ENCODE measurements around the gene JAZF1.

The JAZF1 gene

DNA sequence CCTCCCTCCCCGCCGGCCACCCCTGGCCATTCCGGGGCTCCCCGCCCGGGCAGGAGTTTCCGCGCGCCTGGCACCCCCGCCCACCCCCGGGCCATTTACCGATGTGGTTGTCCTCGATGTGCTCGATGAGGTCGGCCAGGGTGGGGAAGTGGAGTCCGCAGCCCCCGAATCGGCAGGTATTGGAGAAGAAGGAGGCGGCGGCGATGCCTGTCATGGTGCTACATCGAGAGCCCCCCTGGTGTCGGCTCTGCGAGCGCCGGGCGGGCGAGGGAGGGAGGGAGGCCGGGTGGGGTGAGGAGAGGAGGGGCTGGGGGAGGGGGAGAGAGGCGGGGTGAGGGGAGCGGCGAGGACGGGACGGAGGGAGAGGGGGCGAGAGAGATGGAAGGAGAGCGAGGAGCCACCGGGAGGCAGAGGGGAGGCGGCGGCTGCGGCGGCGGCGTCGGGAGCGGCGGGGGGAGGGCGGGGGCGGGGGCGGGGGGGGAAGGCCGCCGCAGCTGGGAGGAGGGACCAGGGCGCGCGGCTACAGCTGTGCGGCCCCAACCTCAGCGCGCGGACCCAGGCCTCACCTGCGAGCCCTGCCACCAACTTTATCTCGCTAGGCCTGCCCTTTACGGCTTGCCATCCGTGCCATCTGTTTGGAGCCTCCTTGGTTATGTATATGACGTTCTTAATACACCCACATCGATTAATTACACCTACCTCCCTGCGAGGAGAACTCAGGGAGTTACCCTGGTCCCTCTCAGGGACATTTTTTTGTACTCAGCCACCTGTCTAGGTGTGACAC, at the start of gene JAZF1:
Gene JAZF1 (minus strand): TSS at position 432 of the 784 bp plus-strand sequence.
- Histone ChIP-seq H3K27ac (peak within 1 kb of the TSS; percentile 87 to 97), H3K27me3 (no peaks in the 10 kb centered on the region), H3K4me3 (peak within 1 kb of the TSS; percentile 91 to 97), H3K9me3 (no peaks in the 10 kb centered on the region), H3K4me1 (peaks cover 0 to 54% (median 34%) of the 10 kb centered on the region in 4 donors), H3K36me3 (no peaks in the 10 kb centered on the region)
- DNase-seq = peak; percentile 45 to 83
- TF ChIP-seq, protein P1, sequence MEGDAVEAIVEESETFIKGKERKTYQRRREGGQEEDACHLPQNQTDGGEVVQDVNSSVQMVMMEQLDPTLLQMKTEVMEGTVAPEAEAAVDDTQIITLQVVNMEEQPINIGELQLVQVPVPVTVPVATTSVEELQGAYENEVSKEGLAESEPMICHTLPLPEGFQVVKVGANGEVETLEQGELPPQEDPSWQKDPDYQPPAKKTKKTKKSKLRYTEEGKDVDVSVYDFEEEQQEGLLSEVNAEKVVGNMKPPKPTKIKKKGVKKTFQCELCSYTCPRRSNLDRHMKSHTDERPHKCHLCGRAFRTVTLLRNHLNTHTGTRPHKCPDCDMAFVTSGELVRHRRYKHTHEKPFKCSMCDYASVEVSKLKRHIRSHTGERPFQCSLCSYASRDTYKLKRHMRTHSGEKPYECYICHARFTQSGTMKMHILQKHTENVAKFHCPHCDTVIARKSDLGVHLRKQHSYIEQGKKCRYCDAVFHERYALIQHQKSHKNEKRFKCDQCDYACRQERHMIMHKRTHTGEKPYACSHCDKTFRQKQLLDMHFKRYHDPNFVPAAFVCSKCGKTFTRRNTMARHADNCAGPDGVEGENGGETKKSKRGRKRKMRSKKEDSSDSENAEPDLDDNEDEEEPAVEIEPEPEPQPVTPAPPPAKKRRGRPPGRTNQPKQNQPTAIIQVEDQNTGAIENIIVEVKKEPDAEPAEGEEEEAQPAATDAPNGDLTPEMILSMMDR (IDR thresholded peaks at IDR 0.05) = no peak
- intact Hi-C loops (cut with DNase I; ENCODE audit: low total_unique reads) = no loop called here

DNA sequence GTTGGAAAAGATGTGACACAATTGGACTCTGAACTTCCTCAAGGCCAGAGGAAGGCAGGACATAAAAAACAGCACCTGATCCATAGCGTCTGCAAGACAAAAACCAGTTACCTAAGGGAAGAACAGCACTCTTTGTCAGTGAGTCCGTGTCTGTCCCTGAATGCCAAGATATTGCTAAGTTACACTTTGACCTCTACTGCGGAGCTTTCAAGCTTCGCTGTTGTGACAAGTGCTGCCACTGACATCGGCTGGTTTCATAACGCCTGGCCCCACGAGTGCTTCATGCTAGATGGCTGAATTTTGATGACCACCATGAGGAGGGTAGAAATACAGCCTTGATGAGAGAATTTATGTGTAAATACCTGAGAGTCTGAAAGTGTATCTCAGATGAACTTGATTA, 49.7 kb upstream of the JAZF1 start:
- intact Hi-C loops (cut with DNase I; ENCODE audit: low total_unique reads) = no loop called here
- TF ChIP-seq, protein P1 (IDR thresholded peaks at IDR 0.05) = no peak
- Histone ChIP-seq H3K27me3 (no peaks in the 10 kb centered on the region), H3K4me1 (no peaks in the 10 kb centered on the region), H3K4me3 (no peak overlapping the region), H3K36me3 (no peaks in the 10 kb centered on the region), H3K9me3 (no peaks in the 10 kb centered on the region), H3K27ac (no peak overlapping the region)
- DNase-seq = no peak

DNA sequence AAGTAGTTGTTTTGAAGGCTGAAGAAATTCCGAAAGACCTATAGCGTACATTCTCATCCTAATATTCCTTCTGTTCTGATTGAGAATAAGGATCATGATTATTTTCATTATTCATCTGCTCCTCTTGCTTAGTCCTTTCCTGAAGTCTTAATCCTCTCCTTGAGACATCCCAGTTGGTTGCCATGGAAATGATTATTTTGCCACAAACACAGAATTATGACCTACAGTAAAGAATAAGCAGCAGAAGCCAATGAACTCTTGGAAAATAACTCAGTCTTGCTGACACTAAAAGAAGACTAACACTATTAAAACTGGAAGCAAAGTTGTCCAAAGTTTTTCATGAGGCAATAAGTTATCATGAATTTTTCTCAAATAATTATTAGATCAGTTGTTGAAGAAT, 47.8 kb upstream of the JAZF1 start:
- TF ChIP-seq, protein P1 (IDR thresholded peaks at IDR 0.05) = no peak
- Histone ChIP-seq H3K27ac (no peak overlapping the region), H3K36me3 (no peaks in the 10 kb centered on the region), H3K4me3 (no peak overlapping the region), H3K27me3 (no peaks in the 10 kb centered on the region), H3K9me3 (no peaks in the 10 kb centered on the region), H3K4me1 (no peaks in the 10 kb centered on the region)
- intact Hi-C loops (cut with DNase I; ENCODE audit: low total_unique reads) = no loop called here
- DNase-seq = no peak

DNA sequence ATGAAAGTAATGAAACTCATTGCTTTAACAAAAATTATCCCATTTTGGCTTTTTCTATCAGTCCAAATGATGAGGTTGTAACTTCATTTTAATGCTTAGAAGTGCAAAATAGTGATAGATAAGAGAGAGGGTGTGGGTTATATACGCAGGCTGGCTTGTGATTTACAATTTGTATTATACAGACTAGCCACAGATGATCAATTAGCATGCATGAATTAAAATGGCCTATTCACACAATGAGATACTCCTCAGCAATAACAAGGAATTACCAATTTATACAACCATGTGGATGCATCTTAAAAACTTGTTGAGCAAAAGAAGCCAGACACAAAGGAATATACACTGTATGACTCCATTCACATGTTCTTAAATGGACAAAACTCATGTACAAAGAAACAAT, 45.4 kb upstream of the JAZF1 start:
- no peaks in the 10 kb centered on the region for H3K36me3 ChIP-seq
- H3K4me1 ChIP-seq = no peaks in the 10 kb centered on the region
- intact Hi-C loops (cut with DNase I; ENCODE audit: low total_unique reads) = no loop called here
- no peak for DNase-seq
- no peak overlapping the region for H3K4me3 ChIP-seq
- H3K27me3 ChIP-seq = no peaks in the 10 kb centered on the region
- no peak overlapping the region for H3K27ac ChIP-seq
- H3K9me3 ChIP-seq = no peaks in the 10 kb centered on the region
- TF ChIP-seq, protein P1 (IDR thresholded peaks at IDR 0.05) = no peak

DNA sequence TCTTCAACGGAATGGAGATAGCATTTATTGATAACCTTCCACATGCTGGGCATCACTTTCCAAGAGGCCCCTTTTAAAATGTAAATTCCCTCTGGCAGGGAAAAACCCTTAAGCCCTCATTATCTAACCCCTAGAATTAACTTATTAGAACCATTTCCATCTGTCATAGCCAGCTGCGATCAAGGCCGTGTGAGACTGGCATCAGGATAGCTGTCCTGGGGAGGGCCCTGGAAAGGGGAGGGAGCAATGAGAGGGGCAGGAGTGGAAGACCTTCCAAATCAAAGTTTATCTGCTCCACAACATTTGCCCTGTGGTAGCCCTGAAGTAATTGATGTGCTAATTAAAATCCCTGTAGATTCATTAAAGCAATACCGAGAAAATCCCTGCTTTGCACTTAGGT, 45.0 kb upstream of the JAZF1 start:
- TF ChIP-seq, protein P1 (IDR thresholded peaks at IDR 0.05) = no peak
- intact Hi-C loops (cut with DNase I; ENCODE audit: low total_unique reads) = no loop called here
- no peak for DNase-seq
- Histone ChIP-seq H3K27ac (no peak overlapping the region), H3K4me1 (no peaks in the 10 kb centered on the region), H3K36me3 (no peaks in the 10 kb centered on the region), H3K27me3 (no peaks in the 10 kb centered on the region), H3K4me3 (no peak overlapping the region), H3K9me3 (no peaks in the 10 kb centered on the region)

Measured in tibial artery (tissue), 4 donors.